ENCODE data around the gene RASA3. TPM values are rescaled to one million over a fixed set of nuclear protein-coding genes. Genes with fewer than 3 reads are reported as not detected.

Gene RASA3
- total RNA-seq, 1 donor from 2014 or later: 41.1 TPM

DNA sequence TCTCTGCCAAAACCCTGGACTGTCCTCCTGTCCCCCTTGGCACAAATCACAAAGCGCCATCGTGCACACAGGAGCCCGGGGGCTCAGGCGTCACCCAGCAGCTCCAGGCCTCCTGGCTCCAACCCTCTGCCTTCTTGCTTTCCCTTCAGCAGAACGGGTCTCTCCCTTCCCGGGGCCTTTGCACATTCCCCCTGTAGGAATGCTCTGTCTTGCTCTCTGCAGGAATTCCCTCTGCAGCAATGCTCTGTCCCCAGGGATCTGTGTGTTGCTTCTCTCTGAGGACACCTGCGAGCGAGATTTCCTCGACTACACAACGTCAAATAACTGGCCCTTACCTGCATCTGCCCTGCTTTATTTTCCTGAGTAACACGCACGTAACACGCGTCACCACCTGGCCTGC is 13.3 kb upstream of the RASA3 start:
- Histone ChIP-seq H3K36me3 (ENCODE audit: insufficient read depth, low read length) (no peaks in the 10 kb centered on the region), H3K9me3 (ENCODE audit: insufficient read depth, low read depth, low read length) (no peaks in the 10 kb centered on the region), H2AFZ (ENCODE audit: low read depth, low read length) (no peak overlapping the region), H3K79me2 (ENCODE audit: insufficient read depth, low read length) (no peaks in the 10 kb centered on the region), H3K9ac (ENCODE audit: low read length) (no peak overlapping the region), H3K27ac (ENCODE audit: low read depth, low read length) (no peak overlapping the region), H3K27me3 (ENCODE audit: insufficient read depth, low read length) (peaks cover 9% of the 10 kb centered on the region), H3K4me1 (ENCODE audit: insufficient read depth, low read length) (no peaks in the 10 kb centered on the region), H3K4me3 (ENCODE audit: insufficient read depth, low read depth, low read length) (no peak overlapping the region), H3K4me2 (ENCODE audit: low read length) (no peak overlapping the region), H4K20me1 (ENCODE audit: insufficient read depth, low read length) (no peaks in the 10 kb centered on the region)
- H3K4me3 Mint-ChIP-seq (ENCODE audit: unreplicated experiment): no peak overlapping the region
- FAIRE-seq: no peak
- peaks cover 37% of the 10 kb centered on the region for H3K27me3 Mint-ChIP-seq (ENCODE audit: low read depth, unreplicated experiment)
- H3K36me3 Mint-ChIP-seq (ENCODE audit: low read depth, unreplicated experiment): no peaks in the 10 kb centered on the region
- DNase-seq (ENCODE audit: low read depth): no peak
- TF ChIP-seq EZH2 (IDR thresholded peaks at IDR 0.05; ENCODE audit: insufficient read depth, low read length): no peak
- TF ChIP-seq, protein P1, sequence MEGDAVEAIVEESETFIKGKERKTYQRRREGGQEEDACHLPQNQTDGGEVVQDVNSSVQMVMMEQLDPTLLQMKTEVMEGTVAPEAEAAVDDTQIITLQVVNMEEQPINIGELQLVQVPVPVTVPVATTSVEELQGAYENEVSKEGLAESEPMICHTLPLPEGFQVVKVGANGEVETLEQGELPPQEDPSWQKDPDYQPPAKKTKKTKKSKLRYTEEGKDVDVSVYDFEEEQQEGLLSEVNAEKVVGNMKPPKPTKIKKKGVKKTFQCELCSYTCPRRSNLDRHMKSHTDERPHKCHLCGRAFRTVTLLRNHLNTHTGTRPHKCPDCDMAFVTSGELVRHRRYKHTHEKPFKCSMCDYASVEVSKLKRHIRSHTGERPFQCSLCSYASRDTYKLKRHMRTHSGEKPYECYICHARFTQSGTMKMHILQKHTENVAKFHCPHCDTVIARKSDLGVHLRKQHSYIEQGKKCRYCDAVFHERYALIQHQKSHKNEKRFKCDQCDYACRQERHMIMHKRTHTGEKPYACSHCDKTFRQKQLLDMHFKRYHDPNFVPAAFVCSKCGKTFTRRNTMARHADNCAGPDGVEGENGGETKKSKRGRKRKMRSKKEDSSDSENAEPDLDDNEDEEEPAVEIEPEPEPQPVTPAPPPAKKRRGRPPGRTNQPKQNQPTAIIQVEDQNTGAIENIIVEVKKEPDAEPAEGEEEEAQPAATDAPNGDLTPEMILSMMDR (IDR thresholded peaks at IDR 0.05; ENCODE audit: insufficient read depth, low read depth, low read length): no peak
- no peaks in the 10 kb centered on the region for H3K9me3 Mint-ChIP-seq (ENCODE audit: unreplicated experiment)
- H3K27ac Mint-ChIP-seq (ENCODE audit: unreplicated experiment): no peak overlapping the region
- no peaks in the 10 kb centered on the region for H3K4me1 Mint-ChIP-seq (ENCODE audit: low read depth, unreplicated experiment)

DNA sequence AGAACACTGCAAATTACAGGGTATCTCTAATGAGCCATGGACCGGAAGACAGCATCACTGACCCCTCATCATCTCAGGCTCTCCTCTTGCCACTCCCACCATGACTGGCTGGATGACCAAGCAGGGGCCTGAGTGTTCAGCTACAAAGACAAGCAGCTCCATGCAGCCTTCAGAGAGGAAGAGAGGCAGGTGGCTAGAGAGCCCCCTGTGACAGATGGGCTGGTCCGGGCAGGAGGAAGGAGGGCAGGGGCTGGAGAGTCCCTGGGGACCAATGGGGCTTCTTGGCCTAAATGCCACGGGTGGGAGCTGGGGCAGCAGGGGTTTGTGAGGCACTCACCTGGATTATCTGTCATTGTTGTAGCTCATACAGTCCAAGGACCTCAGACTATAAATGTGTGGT is 12.8 kb upstream of the RASA3 start:
- Histone ChIP-seq H3K27ac (ENCODE audit: low read depth, low read length) (no peak overlapping the region), H3K4me3 (ENCODE audit: insufficient read depth, low read depth, low read length) (no peak overlapping the region), H3K36me3 (ENCODE audit: insufficient read depth, low read length) (no peaks in the 10 kb centered on the region), H3K9ac (ENCODE audit: low read length) (no peak overlapping the region), H3K4me1 (ENCODE audit: insufficient read depth, low read length) (no peaks in the 10 kb centered on the region), H3K4me2 (ENCODE audit: low read length) (no peak overlapping the region), H3K9me3 (ENCODE audit: insufficient read depth, low read depth, low read length) (no peaks in the 10 kb centered on the region), H4K20me1 (ENCODE audit: insufficient read depth, low read length) (no peaks in the 10 kb centered on the region), H3K79me2 (ENCODE audit: insufficient read depth, low read length) (no peaks in the 10 kb centered on the region), H3K27me3 (ENCODE audit: insufficient read depth, low read length) (peaks cover 9% of the 10 kb centered on the region), H2AFZ (ENCODE audit: low read depth, low read length) (no peak overlapping the region)
- H3K27me3 Mint-ChIP-seq (ENCODE audit: low read depth, unreplicated experiment): peaks cover 34% of the 10 kb centered on the region
- TF ChIP-seq, protein P1 (IDR thresholded peaks at IDR 0.05; ENCODE audit: insufficient read depth, low read depth, low read length): no peak
- TF ChIP-seq EZH2 (IDR thresholded peaks at IDR 0.05; ENCODE audit: insufficient read depth, low read length): no peak
- no peak overlapping the region for H3K4me3 Mint-ChIP-seq (ENCODE audit: unreplicated experiment)
- no peak overlapping the region for H3K27ac Mint-ChIP-seq (ENCODE audit: unreplicated experiment)
- no peak for FAIRE-seq
- no peak for DNase-seq (ENCODE audit: low read depth)
- no peaks in the 10 kb centered on the region for H3K4me1 Mint-ChIP-seq (ENCODE audit: low read depth, unreplicated experiment)
- no peaks in the 10 kb centered on the region for H3K36me3 Mint-ChIP-seq (ENCODE audit: low read depth, unreplicated experiment)
- H3K9me3 Mint-ChIP-seq (ENCODE audit: unreplicated experiment): no peaks in the 10 kb centered on the region

DNA sequence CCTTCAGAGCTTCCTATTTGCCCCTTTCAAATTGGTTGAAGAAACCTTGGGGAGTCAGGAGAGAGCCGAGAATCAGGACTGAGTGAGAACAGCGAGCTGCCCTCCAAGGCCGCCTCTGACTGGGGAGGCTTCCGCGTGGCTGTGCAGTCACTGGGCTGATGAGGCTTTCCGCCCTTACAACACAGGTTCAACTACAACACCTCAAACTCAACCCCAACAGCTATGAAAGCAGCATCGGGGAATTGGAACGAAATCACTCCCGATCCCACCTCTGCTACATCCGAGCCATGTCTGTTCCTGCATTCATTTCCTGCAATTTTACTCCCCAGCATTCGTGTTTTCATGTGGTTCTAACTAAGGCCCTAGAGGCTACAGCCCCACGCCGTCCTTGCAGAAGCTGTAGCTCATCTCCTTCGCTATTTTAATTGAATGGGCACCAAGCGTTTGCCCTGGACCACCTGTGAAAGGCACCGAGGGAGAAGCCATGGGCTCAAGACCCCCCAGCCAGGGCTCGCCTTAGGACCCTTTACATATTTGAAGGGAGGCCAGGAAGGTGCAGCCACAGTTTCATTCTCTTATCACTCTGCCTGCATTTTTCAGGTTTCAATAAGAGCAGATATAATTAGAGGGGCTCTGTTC is 12.3 kb upstream of the RASA3 start:
- peaks cover 9% of the 10 kb centered on the region for H3K27me3 ChIP-seq (ENCODE audit: insufficient read depth, low read length)
- no peak overlapping the region for H3K9ac ChIP-seq (ENCODE audit: low read length)
- no peaks in the 10 kb centered on the region for H3K36me3 ChIP-seq (ENCODE audit: insufficient read depth, low read length)
- no peak overlapping the region for H3K4me3 ChIP-seq (ENCODE audit: insufficient read depth, low read depth, low read length)
- FAIRE-seq: no peak
- no peak overlapping the region for H3K27ac ChIP-seq (ENCODE audit: low read depth, low read length)
- Mint-ChIP-seq H3K27me3 (ENCODE audit: low read depth, unreplicated experiment) (peaks cover 32% of the 10 kb centered on the region), H3K36me3 (ENCODE audit: low read depth, unreplicated experiment) (no peaks in the 10 kb centered on the region), H3K9me3 (ENCODE audit: unreplicated experiment) (no peaks in the 10 kb centered on the region), H3K4me1 (ENCODE audit: low read depth, unreplicated experiment) (no peaks in the 10 kb centered on the region), H3K4me3 (ENCODE audit: unreplicated experiment) (no peak overlapping the region), H3K27ac (ENCODE audit: unreplicated experiment) (no peak overlapping the region)
- H4K20me1 ChIP-seq (ENCODE audit: insufficient read depth, low read length): no peaks in the 10 kb centered on the region
- H3K4me2 ChIP-seq (ENCODE audit: low read length): no peak overlapping the region
- DNase-seq (ENCODE audit: low read depth): no peak
- no peaks in the 10 kb centered on the region for H3K9me3 ChIP-seq (ENCODE audit: insufficient read depth, low read depth, low read length)
- no peak for TF ChIP-seq EZH2 (IDR thresholded peaks at IDR 0.05; ENCODE audit: insufficient read depth, low read length)
- TF ChIP-seq, protein P1 (IDR thresholded peaks at IDR 0.05; ENCODE audit: insufficient read depth, low read depth, low read length): no peak
- H3K4me1 ChIP-seq (ENCODE audit: insufficient read depth, low read length): no peaks in the 10 kb centered on the region
- H2AFZ ChIP-seq (ENCODE audit: low read depth, low read length): no peak overlapping the region
- H3K79me2 ChIP-seq (ENCODE audit: insufficient read depth, low read length): no peaks in the 10 kb centered on the region

Measured in astrocyte (in vitro differentiated cells and primary cell).